Measurements from ENCODE around the gene C19orf38.
A peak's percentile ranks its signal among the peaks of the same experiment; 100 is the strongest.

Gene C19orf38

DNA sequence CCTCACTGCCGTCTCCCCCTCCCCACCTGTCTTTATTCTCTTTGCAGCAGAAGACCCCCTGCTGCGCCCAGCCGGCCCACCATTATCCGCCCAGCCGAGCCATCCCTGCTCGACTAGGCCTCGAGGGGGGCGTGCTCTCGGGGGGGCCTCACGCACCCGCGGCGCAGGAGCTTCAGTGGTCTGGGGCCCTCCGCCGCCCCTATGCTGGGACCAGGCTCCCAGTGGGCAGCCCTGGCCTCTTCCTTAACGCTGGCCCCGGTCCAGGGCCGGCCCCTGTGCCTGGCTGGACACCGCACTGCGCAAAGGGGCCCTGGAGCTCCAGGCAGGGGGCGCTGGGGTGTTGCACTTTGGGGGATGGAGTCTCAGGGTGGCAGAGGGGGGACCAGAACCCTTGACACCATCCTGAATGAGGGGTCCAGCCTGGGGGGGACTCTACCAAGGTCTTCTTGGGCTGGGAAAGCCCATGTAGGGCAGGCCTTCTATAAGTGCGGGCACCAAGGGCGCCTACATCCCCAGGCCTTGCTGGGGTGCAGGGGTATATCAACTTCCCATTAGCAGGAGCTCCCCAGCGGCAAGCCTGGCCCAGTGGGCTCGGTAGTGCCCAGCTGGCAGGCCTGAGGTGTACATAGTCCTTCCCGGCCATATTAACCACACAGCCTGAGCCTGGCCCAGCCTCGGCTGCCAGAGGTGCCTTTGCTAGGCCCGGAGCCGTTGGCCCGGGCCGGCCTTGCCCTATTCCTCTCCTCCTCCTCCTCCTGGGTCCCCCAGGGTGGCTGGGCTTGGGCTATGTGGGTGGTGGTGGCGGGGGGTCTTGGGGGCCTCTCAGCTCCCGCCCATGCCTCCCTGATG lies 17.1 kb upstream of the C19orf38 start:
- TF ChIP-seq, protein P1, sequence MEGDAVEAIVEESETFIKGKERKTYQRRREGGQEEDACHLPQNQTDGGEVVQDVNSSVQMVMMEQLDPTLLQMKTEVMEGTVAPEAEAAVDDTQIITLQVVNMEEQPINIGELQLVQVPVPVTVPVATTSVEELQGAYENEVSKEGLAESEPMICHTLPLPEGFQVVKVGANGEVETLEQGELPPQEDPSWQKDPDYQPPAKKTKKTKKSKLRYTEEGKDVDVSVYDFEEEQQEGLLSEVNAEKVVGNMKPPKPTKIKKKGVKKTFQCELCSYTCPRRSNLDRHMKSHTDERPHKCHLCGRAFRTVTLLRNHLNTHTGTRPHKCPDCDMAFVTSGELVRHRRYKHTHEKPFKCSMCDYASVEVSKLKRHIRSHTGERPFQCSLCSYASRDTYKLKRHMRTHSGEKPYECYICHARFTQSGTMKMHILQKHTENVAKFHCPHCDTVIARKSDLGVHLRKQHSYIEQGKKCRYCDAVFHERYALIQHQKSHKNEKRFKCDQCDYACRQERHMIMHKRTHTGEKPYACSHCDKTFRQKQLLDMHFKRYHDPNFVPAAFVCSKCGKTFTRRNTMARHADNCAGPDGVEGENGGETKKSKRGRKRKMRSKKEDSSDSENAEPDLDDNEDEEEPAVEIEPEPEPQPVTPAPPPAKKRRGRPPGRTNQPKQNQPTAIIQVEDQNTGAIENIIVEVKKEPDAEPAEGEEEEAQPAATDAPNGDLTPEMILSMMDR (IDR thresholded peaks at IDR 0.05; ENCODE audit: insufficient read depth, missing control alignments): no peak
- FAIRE-seq: no peak

DNA sequence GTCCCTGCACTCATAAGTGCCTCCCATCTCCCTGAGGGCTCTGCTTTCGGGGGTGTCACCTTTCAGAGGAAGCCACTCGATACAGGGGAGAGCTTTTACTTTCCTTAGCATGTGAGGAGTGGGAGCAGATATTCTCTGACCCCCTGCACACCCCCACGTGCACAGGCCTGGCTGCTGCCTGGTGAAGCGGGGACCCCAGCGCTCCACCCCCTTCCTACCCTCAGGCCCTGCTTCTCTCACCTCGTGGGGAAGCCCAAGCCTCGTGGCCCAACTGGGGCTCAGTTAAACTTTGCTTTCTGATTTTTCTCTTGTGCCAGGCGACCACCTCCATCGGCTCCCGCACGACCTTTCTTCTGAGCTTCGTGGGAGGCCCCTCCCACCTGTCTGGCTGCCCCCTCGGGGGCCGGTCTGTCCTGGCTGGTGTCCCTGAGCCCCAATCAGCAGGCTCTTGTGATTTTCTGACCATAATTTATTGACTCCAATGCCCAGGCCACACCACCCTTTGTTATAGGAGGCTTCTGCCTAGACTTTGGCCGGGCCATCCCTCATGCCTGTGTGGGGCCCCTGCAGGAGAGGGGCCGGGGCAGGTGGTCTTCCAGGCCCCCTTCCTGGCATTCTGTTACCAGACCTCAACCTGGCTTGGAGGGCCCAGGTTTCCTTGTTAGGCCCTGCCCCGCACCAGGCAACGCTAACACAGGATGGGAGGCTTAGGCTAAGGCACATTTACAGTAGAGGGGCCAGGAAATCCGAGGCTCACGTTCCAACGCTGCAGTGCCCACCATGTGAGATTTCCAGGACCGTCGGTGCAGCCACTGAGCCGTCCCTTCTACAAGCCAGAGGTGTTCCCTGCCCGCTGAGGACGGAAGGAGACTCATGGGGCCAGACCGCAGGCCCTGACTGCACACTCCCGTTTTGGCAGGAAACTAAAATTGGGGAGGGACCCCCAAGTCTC lies 16.0 kb upstream of the C19orf38 start:
- TF ChIP-seq, protein P1 (IDR thresholded peaks at IDR 0.05; ENCODE audit: insufficient read depth, missing control alignments): no peak
- FAIRE-seq: no peak
- no peak for DNase-seq (ENCODE audit: insufficient read length, low spot score)

More for the DNA sequence above, 17.1 kb upstream of the C19orf38 start:
- no peak for DNase-seq (ENCODE audit: insufficient read length, low spot score)

DNA sequence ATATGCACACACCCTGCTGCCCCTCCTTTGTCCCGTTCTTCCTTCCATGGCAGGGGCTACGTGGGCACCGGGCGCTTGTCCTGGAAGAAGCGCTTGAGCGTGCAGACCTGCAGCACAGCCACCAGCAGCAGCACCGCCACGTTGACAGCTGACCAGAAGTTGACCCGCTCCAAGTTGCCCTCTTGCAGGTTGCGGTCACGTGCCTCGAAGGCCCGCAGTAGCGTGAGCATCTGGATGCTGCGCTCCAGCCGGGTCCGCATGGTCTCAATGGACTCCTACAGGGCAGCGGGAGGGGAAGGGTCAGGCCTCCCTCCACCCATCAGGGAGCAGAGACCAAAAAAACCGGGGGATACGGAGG lies 15.3 kb upstream of the C19orf38 start:
- DNase-seq (ENCODE audit: insufficient read length, low spot score) (no peak), FAIRE-seq (no peak)
- TF ChIP-seq, protein P1 (IDR thresholded peaks at IDR 0.05; ENCODE audit: insufficient read depth, missing control alignments): no peak

DNA sequence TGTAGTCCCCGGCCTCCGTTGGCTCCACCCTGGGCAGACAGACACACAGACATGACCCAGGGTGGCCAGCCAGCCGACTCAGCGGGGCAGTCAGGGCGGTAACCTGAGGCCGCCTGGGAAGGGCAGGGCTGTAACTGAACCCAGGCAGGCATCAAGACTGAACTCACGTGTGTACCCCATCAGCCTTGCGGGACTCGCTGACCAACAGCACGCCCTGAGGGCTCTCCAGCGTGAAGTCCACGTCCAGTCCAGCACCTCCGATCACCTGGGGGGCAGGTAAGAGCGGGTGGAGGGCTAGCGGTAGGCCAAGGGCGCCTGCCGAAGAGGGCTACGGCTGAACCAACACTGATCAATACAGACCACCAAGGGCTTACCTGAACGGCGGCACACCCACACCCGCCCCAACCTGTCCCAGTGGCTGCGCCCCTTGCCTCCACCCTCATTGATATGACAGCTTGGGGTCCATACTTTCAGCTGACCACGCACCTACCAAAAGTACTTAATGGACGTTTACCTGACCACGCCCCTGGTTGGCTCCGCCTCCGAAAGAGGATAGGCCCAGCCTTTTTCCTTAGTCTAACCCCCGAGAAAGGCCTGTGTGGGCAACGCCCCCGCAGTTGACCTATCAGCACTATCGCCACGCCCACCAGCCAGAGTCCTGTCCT lies 13.0 kb upstream of the C19orf38 start:
- TF ChIP-seq, protein P1 (IDR thresholded peaks at IDR 0.05; ENCODE audit: insufficient read depth, missing control alignments): no peak
- FAIRE-seq (no peak), DNase-seq (ENCODE audit: insufficient read length, low spot score) (peak; percentile 97)

DNA sequence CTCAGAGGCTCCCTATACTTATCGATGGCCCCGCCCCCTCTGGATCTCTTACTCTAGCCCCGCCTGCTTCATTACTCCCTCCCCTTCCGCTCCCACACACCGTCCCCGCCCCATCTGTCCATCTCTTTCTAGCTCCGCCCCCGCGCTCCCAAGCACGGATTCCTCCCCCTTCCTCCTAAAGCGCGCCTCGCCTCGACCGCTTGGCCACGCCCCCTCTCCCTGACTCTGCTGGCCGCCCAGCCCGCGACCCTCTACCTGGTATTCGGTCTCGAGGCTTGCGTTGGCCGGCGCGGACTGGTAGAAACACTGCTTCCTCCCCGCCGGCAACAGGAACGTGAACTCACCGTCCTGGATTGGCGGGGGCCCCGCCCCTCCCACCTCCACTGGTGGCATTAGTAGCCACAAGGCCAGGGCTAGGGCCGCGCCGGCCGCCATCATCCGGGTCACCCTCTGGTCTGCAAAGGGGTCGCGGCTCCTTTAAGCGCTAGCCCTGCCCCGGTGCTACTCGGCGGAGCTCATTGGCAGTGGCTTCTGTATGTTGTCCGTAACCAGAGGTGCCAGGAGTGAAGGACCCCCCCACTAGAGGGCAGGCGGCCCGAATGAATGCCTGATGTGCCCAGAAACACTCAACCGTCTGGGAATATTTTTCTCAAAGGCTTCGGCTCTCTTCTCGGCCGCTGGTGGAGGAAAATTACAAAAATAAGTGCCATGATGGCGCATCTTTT lies 12.3 kb upstream of the C19orf38 start, which contains the start of gene TMED1:
Gene TMED1, minus strand, starts transcription at position 459 of the 725 bp plus-strand sequence. Its CDS starts 21 bp downstream, at position 438.
- DNase-seq (ENCODE audit: insufficient read length, low spot score) (peak; percentile 83), FAIRE-seq (no peak)
- TF ChIP-seq, protein P1 (IDR thresholded peaks at IDR 0.05; ENCODE audit: insufficient read depth, missing control alignments): peak; percentile 33
